SK-N-SH (cell line): ENCODE results near the gene PRSS8. TPM values are rescaled to one million over a fixed set of nuclear protein-coding genes. Genes with fewer than 3 reads are reported as not detected.

Source experiments
- CTCF ChIA-PET: fragments of 300-600, 350-600 bp; formaldehyde crosslinking; extraction: SDS; loops from one replicate; lab custom pipeline; 2021; lab: Yijun Ruan, JAX
- POLR2A ChIA-PET: fragments of 350-600 bp; sonication (Branson Sonifier 250); formaldehyde crosslinking; extraction: SDS; loops from one replicate; lab custom pipeline; 2020; ENCODE audit warnings: antibody characterized with exemption, inconsistent platforms; lab: Yijun Ruan, JAX
- DNase-seq: peaks from one replicate; pipeline ENCODE4 v3.0.0; 2012
- H2AFZ ChIP-seq: fragments of 200-600 bp; sonication (generic); 2 replicates; pipeline ENCODE4 v1.8.1; 2016; ENCODE audit warnings: antibody characterized with exemption, mild to moderate bottlenecking, low read depth
- H3F3A ChIP-seq: fragments of 200-600 bp; sonication (generic); replicated peaks from 2 replicates; pipeline ENCODE3; 2016; ENCODE audit warnings: antibody characterized with exemption, mild to moderate bottlenecking; ENCODE audit not compliant: insufficient read depth
- H3K27ac ChIP-seq, 2 experiments: fragments of 200-500 bp in 1 of 2; fragments of 200-600 bp in 1 of 2; sonication (Bioruptor generic) in 1 of 2; sonication (generic), shearing (Covaris generic) in 1 of 2; 2 replicates each; pipeline versions ENCODE4 v1.5.1 to v1.6.1; 2014 to 2016; ENCODE audit warnings: low read depth in 2 of 2, inconsistent platforms in 1 of 2, low read length in 1 of 2, mild to moderate bottlenecking in 1 of 2, mixed read lengths in 1 of 2
- H3K27me3 ChIP-seq: fragments of 200-600 bp; sonication (generic), shearing (Covaris generic); 2 replicates; pipeline ENCODE4 v1.6.1; 2016; ENCODE audit warnings: mixed run types; ENCODE audit not compliant: insufficient read depth
- H3K36me3 ChIP-seq, 2 experiments: fragments of 200-500 bp in 1 of 2; fragments of 200-600 bp in 1 of 2; sonication (Bioruptor generic) in 1 of 2; sonication (generic) in 1 of 2; replicated peaks in 1 of 2; 2 replicates each; pipeline versions ENCODE3 to v1.5.1; 2014 to 2016; ENCODE audit warnings: low read length in 1 of 2, mild to moderate bottlenecking in 1 of 2; ENCODE audit not compliant: insufficient read depth in 2 of 2, control insufficient read depth in 1 of 2
- H3K4me1 ChIP-seq, 2 experiments: fragments of 200-500 bp in 1 of 2; fragments of 200-600 bp in 1 of 2; sonication (Bioruptor generic) in 1 of 2; sonication (generic), shearing (Covaris generic) in 1 of 2; 2 replicates each; pipeline versions ENCODE4 v1.5.1 to v1.6.1; 2014 to 2016; ENCODE audit warnings: low read depth in 1 of 2, low read length in 1 of 2, mixed run types in 1 of 2; ENCODE audit not compliant: insufficient read depth in 2 of 2, control insufficient read depth in 1 of 2
- H3K4me2 ChIP-seq: fragments of 200-600 bp; sonication (generic), shearing (Covaris generic); 2 replicates; pipeline ENCODE4 v1.6.1; 2017; ENCODE audit warnings: mixed run types
- H3K4me3 ChIP-seq, 2 experiments: fragments of 200-500 bp in 1 of 2; fragments of 200-600 bp in 1 of 2; sonication (Bioruptor generic) in 1 of 2; sonication (generic), shearing (Covaris generic) in 1 of 2; 2 replicates each; pipeline versions ENCODE4 v1.5.1 to v1.8.1; 2014 to 2016; ENCODE audit warnings: low read depth in 2 of 2, inconsistent platforms in 1 of 2, low read length in 1 of 2, mild to moderate bottlenecking in 1 of 2, mixed read lengths in 1 of 2, moderate library complexity in 1 of 2
- H3K79me2 ChIP-seq: fragments of 200-600 bp; sonication (generic); 2 replicates; pipeline ENCODE4 v1.8.1; 2017; ENCODE audit warnings: mild to moderate bottlenecking; ENCODE audit not compliant: insufficient read depth
- H3K9ac ChIP-seq: fragments of 200-600 bp; sonication (generic); 2 replicates; pipeline ENCODE4 v1.6.1; 2017; ENCODE audit warnings: mixed run types
- H3K9me2 ChIP-seq: fragments of 200-600 bp; sonication (generic); 2 replicates; pipeline ENCODE4 v1.6.1; 2017; ENCODE audit warnings: mixed run types
- H3K9me3 ChIP-seq: fragments of 200-600 bp; sonication (generic); 2 replicates; pipeline ENCODE4 v1.6.1; 2017; ENCODE audit warnings: mixed run types, mild to moderate bottlenecking, moderate library complexity
- H4K20me1 ChIP-seq: fragments of 200-600 bp; sonication (generic); 2 replicates; pipeline ENCODE4 v1.6.1; 2017; ENCODE audit warnings: mild to moderate bottlenecking, mixed run types; ENCODE audit not compliant: insufficient read depth
- CHD2 ChIP-seq: fragments of 150-350 bp; IDR thresholded peaks from 2 replicates; pipeline ENCODE4 v1.6.1; 2018; ENCODE audit warnings: low read length; ENCODE audit not compliant: partially characterized antibody
- ELF1 ChIP-seq: IDR thresholded peaks from 2 replicates; pipeline ENCODE4 v1.4.0; 2012
- EP300 ChIP-seq, 2 experiments: IDR thresholded peaks; 2 replicates each; pipeline versions ENCODE4 v1.4.0 to v1.6.1; 2012; ENCODE audit warnings: borderline replicate concordance in 1 of 2, low read depth in 1 of 2, low read length in 1 of 2
- EZH2phosphoT487 ChIP-seq: fragments of 200-600 bp; sonication (generic); IDR thresholded peaks from 2 replicates; pipeline ENCODE4 v1.6.1; 2017; ENCODE audit warnings: low read depth, mixed run types, mild to moderate bottlenecking, antibody characterized with exemption, moderate library complexity, borderline replicate concordance
- FOSL2 ChIP-seq: IDR thresholded peaks from 2 replicates; pipeline ENCODE4 v1.4.0; 2012; ENCODE audit warnings: low read depth, mild to moderate bottlenecking, moderate library complexity, borderline replicate concordance
- FOXM1 ChIP-seq: IDR thresholded peaks from 2 replicates; pipeline ENCODE4 v1.4.0; 2012; ENCODE audit warnings: low read depth, mild to moderate bottlenecking
- GATA2 ChIP-seq: sonication (generic); formaldehyde crosslinking; IDR thresholded peaks from 2 replicates; pipeline ENCODE4 v1.5.0; 2020; ENCODE audit warnings: mild to moderate bottlenecking, missing genetic modification reagents
- IRF3 ChIP-seq: fragments of 150-350 bp; IDR thresholded peaks from 2 replicates; pipeline ENCODE4 v1.6.1; 2016; ENCODE audit warnings: mild to moderate bottlenecking, low read depth, low read length
- MAX ChIP-seq: IDR thresholded peaks from 2 replicates; pipeline ENCODE4 v1.4.0; 2012; ENCODE audit warnings: low read depth
- MEF2A ChIP-seq: IDR thresholded peaks from 2 replicates; pipeline ENCODE4 v1.4.0; 2012; ENCODE audit warnings: low read depth, borderline replicate concordance
- POLR2AphosphoS5 ChIP-seq: IDR thresholded peaks from 2 replicates; pipeline ENCODE4 v1.6.1; 2012; ENCODE audit warnings: low read depth, low read length
- RAD21 ChIP-seq: IDR thresholded peaks from 2 replicates; pipeline ENCODE4 v1.6.1; 2012; ENCODE audit warnings: mild to moderate bottlenecking, low read length
- RCOR1 ChIP-seq: fragments of 150-350 bp; IDR thresholded peaks from 2 replicates; pipeline ENCODE4 v1.6.1; 2017; ENCODE audit warnings: antibody characterized with exemption, low read length
- REST ChIP-seq: IDR thresholded peaks from 2 replicates; pipeline ENCODE4 v1.6.1; 2012; ENCODE audit warnings: mild to moderate bottlenecking, low read depth, low read length, moderate library complexity
- SIN3A ChIP-seq: IDR thresholded peaks from 2 replicates; pipeline ENCODE4 v1.6.1; 2012; ENCODE audit warnings: low read depth, mild to moderate bottlenecking, low read length, moderate library complexity, borderline replicate concordance
- SMC3 ChIP-seq: IDR thresholded peaks from 2 replicates; pipeline ENCODE4 v1.6.1; 2012; ENCODE audit warnings: low read depth, low read length, improper control_type of control experiment
- TAF1 ChIP-seq: IDR thresholded peaks from 2 replicates; pipeline ENCODE4 v1.6.1; 2012; ENCODE audit warnings: low read depth, mild to moderate bottlenecking, low read length, moderate library complexity, borderline replicate concordance
- USF1 ChIP-seq: IDR thresholded peaks from 2 replicates; pipeline ENCODE4 v1.4.0; 2012; ENCODE audit warnings: low read depth, borderline replicate concordance
- YY1 ChIP-seq: IDR thresholded peaks from 2 replicates; pipeline ENCODE4 v1.4.0; 2012; ENCODE audit warnings: low read depth, mild to moderate bottlenecking
- ZBTB33 ChIP-seq: IDR thresholded peaks from 2 replicates; pipeline ENCODE4 v1.4.0; 2012; ENCODE audit warnings: low read depth, borderline replicate concordance
- WGBS: methylation state at CpG from one replicate; pipeline ENCODE4 v1.1.6; 2017; ENCODE audit warnings: low lambda C conversion rate; 5-methylcytosine and 5-hydroxymethylcytosine counted together
- polyA plus RNA-seq, 3 experiments: library from polyadenylated mRNA; depleted of rRNA; stranded (reverse); fragments of >200 nt; gene quantifications; 2 replicates each; pipeline ENCODE4 v1.2.3, GENCODE V29; 2012

PRSS8 gene
- polyA plus RNA-seq, 1 of the 3 experiments (the other 2 are of a cell fraction) = 0.07 TPM

GRCh38 chr16:31130899-31131298, 4.6 kb downstream of the PRSS8 start:
- Histone ChIP-seq H3K9me2 (no peaks in the 10 kb centered on the region), H3K4me3 (no peak overlapping the region), H4K20me1 (no peaks in the 10 kb centered on the region), H3K4me2 (no peak overlapping the region), H3F3A (no peaks in the 10 kb centered on the region), H3K27me3 (no peaks in the 10 kb centered on the region), H3K9me3 (no peaks in the 10 kb centered on the region), H3K79me2 (no peaks in the 10 kb centered on the region), H3K4me1 (peaks cover 0 to 20% of the 10 kb centered on the region in 2 experiments; a peak in 1 of 4 replicates), H2AFZ (no peak overlapping the region), H3K9ac (no peak overlapping the region), H3K36me3 (peaks cover 0 to 13% of the 10 kb centered on the region in 2 experiments), H3K27ac (no peak overlapping the region)
- CTCF ChIA-PET = interaction anchor here (0.8 to 3.9 kb wide), 2 partner anchors 12 to 13 kb away, joined by 3 to 17 read pairs; partner anchors contain the start of gene KAT8
- TF ChIP-seq GATA2 (CRISPR knock-in tag) = no peak
- no peak for TF ChIP-seq RCOR1
- no peak for TF ChIP-seq FOXM1
- TF ChIP-seq YY1 = no peak
- no peak for TF ChIP-seq POLR2AphosphoS5
- TF ChIP-seq SIN3A = no peak
- no peak for TF ChIP-seq USF1
- no peak for TF ChIP-seq FOSL2
- TF ChIP-seq SMC3 = no peak
- no peak for TF ChIP-seq EP300 (IDR thresholded peaks at IDR 0.05; ENCODE audit: borderline replicate concordance in 1 of 2, low read depth in 1 of 2, low read length in 1 of 2)
- TF ChIP-seq IRF3 = no peak
- TF ChIP-seq TAF1 = no peak
- no peak for TF ChIP-seq CHD2
- TF ChIP-seq ZBTB33 = no peak
- no peak for TF ChIP-seq ELF1
- no peak for TF ChIP-seq RAD21
- TF ChIP-seq MAX = no peak
- TF ChIP-seq MEF2A = no peak
- TF ChIP-seq EZH2phosphoT487 = no peak
- no peak for TF ChIP-seq REST
- 93% methylated on average over 2 of the region's 6 CpGs for WGBS
- POLR2A ChIA-PET = interaction anchor here (0.9 to 1.9 kb wide), 3 partner anchors 9 to 14 kb away, joined by 3 to 4 read pairs (median 4); partner anchors contain the start of gene KAT8
- DNase-seq = no peak
